HEK293T (cell line): ENCODE results near the gene NGF.

ENCODE experiments used
- ARNT ChIP-seq: fragments of 450-650 bp; IDR thresholded peaks from 2 replicates; pipeline ENCODE4 v1.6.1; 2017; ENCODE audit warnings: mild to moderate bottlenecking
- ELF4 ChIP-seq: fragments of 450-650 bp; IDR thresholded peaks from 2 replicates; pipeline ENCODE4 v1.6.1; 2017; ENCODE audit warnings: antibody characterized with exemption
- FOXA1 ChIP-seq: fragments of 450-650 bp; IDR thresholded peaks from 2 replicates; pipeline ENCODE4 v1.6.1; 2016; ENCODE audit warnings: mild to moderate bottlenecking
- FOXK2 ChIP-seq: fragments of 450-650 bp; IDR thresholded peaks from 2 replicates; pipeline ENCODE4 v1.6.1; 2016; ENCODE audit warnings: mild to moderate bottlenecking
- FOXM1 ChIP-seq: fragments of 450-650 bp; IDR thresholded peaks from 2 replicates; pipeline ENCODE4 v1.6.1; 2017; ENCODE audit warnings: mild to moderate bottlenecking, borderline replicate concordance
- NFRKB ChIP-seq: fragments of 450-650 bp; IDR thresholded peaks from 2 replicates; pipeline ENCODE4 v1.6.1; 2016; ENCODE audit warnings: mild to moderate bottlenecking, moderate library complexity
- SUZ12 ChIP-seq: fragments of 450-650 bp; IDR thresholded peaks from 2 replicates; pipeline ENCODE4 v1.6.1; 2016; ENCODE audit warnings: mild to moderate bottlenecking
- TARDBP ChIP-seq: fragments of 450-650 bp; IDR thresholded peaks from 2 replicates; pipeline ENCODE4 v1.6.1; 2016
- ZNF384 ChIP-seq: fragments of 450-650 bp; IDR thresholded peaks from 2 replicates; pipeline ENCODE4 v1.6.1; 2016

DNA sequence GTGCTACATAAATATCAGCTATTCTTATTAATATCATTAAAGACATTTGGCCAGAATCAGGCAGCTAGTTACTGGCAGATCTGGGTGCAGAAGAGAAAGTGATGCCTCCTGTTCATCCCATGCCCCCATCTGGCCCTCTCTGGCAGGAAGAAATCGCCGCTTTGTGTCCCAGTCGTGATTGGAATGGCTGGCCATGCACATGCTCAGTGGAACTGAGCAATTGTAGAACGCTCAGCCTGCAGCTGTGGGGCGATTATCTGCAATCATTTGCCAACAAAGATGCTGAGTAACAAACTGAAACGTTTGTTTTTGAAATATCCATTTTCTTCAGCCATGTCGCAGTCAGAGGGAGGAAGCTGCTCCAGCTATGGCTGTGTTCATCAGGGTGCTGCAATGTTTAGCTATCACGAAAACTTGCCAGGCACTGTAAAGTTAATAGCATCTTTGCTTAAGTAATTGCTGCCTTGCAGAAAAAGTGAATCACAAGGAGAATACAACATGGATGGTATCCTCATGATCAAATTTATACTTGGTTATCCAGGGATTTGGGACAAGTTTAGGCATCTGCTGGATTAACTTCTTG is 36.5 kb downstream of the NGF start:
- TF ChIP-seq FOXA1 (no peak), SUZ12 (no peak), TARDBP (no peak), FOXM1 (no peak), FOXK2 (no peak), ELF4 (no peak), ZNF384 (no peak), ARNT (no peak), NFRKB (no peak)
